Right lobe of liver (tissue), 6 donors: Measurements from ENCODE around the gene NKIRAS2. TPM values are rescaled to one million over a fixed set of nuclear protein-coding genes. Genes with fewer than 3 reads are reported as not detected.

Source experiments
- ATAC-seq, 4 donors: fragments of 200-7000 bp; cut with Tn5 transposase; one replicate each; pipeline ENCODE4 v1.9.1; 2020; ENCODE audit warnings: mild to moderate bottlenecking in 4 of 4, moderate library complexity in 4 of 4
- DNase-seq, 3 donors: peaks; one replicate each; pipeline ENCODE4 v3.0.0-alpha.2; 2020
- H3K27ac ChIP-seq, 3 donors: fragments of 200-600 bp; one replicate each; pipeline ENCODE4 v1.8.0; 2022
- H3K27me3 ChIP-seq, 2 donors: fragments of 200-600 bp; one replicate each; pipeline ENCODE4 v1.8.0; 2022
- H3K36me3 ChIP-seq, 4 donors: fragments of 200-600 bp; sonication (generic) in 1 of 4; one replicate each; pipeline versions ENCODE4 v1.5.1 to v1.8.0; 2017 to 2022; ENCODE audit warnings: control low read depth in 1 of 4
- H3K4me1 ChIP-seq, 4 donors: fragments of 200-600 bp; sonication (generic) in 1 of 4; one replicate each; pipeline versions ENCODE4 v1.5.1 to v1.8.0; 2017 to 2022; ENCODE audit warnings: control low read depth in 1 of 4
- H3K4me3 ChIP-seq, 3 donors: fragments of 200-600 bp; one replicate each; pipeline ENCODE4 v1.8.0; 2022
- H3K9me3 ChIP-seq, 4 donors: fragments of 200-600 bp; sonication (generic) in 1 of 4; one replicate each; pipeline versions ENCODE4 v1.5.1 to v1.8.0; 2017 to 2022; ENCODE audit warnings: control low read depth in 1 of 4
- CTCF ChIP-seq, 4 donors: fragments of 200-600 bp in 3 of 4; fragments of 450-650 bp in 1 of 4; IDR thresholded peaks; one replicate each; pipeline versions ENCODE4 v1.5.1 to v1.8.0; 2016 to 2022; ENCODE audit warnings: antibody characterized with exemption in 4 of 4, mild to moderate bottlenecking in 2 of 4
- POLR2A ChIP-seq: fragments of 450-650 bp; IDR thresholded peaks from one replicate; pipeline ENCODE4 v1.6.1; 2017; ENCODE audit warnings: antibody characterized with exemption, mild to moderate bottlenecking
- WGBS: methylation state at CpG from one replicate; pipeline ENCODE4 v1.1.6; 2018; ENCODE audit warnings: low coverage, low lambda C conversion rate; ENCODE audit not compliant: insufficient coverage; ENCODE audit errors: missing lambda C conversion rate; 5-methylcytosine and 5-hydroxymethylcytosine counted together
- intact Hi-C, 2 donors: fragments of 100-400 bp; cut with DNase I; formaldehyde crosslinking; loops; one replicate each; pipeline versions ENCODE4 v1.11.2 to v1.14.1; 2022
- total RNA-seq, 6 experiments: library from RNA; depleted of rRNA in 2 of 6; stranded (reverse); fragments of >200 nt in 2 of 6; fragmentation: NEBNext Ultra II Directional in 3 of 6; extraction: Animal tissue kit (Norgen Biotek cat#: 25700) in 3 of 6; gene quantifications; one replicate each; pipeline versions ENCODE4 v1.1.0 to v1.2.4, GENCODE V29; 2016 to 2023
- donor health status: DM: no; HTN: yes; CAD: no.
- donor health status: DM: no; HTN: no; CAD: no.
- donor health status: DM: no; HTN: no; CAD: no.
- donor health status: DM: no; HTN: yes; CAD: no.
- donor health status: DM: no; HTN: yes; CAD: no.

The NKIRAS2 gene
- total RNA-seq, 6 experiments from 2014 or later: 11.1 to 27.0 (median 12.3) TPM

- no peaks in the 10 kb centered on the region for H3K27me3 ChIP-seq
- peaks cover 0 to 30% (median 18%) of the 10 kb centered on the region in 4 donors for H3K4me1 ChIP-seq
- peaks cover 4 to 70% (median 13%) of the 10 kb centered on the region in 4 donors for H3K36me3 ChIP-seq
- TF ChIP-seq POLR2A: no peak
- no peak for TF ChIP-seq CTCF (IDR thresholded peaks at IDR 0.05)
- intact Hi-C loops: no loop called here
- H3K9me3 ChIP-seq: no peaks in the 10 kb centered on the region
- H3K4me3 ChIP-seq: no peak overlapping the region
- WGBS: no CpG with 5 or more reads among the region's 9 CpGs
- H3K27ac ChIP-seq: peak overlapping the region in 1 of 3 donors; percentile 55
- DNase-seq (no peak), ATAC-seq (no peak)
Measured at GRCh38 chr17:41975099-41976083, 44.5 kb upstream of the NKIRAS2 start.

GRCh38 chr17:41976142-41976768, 43.6 kb upstream of the NKIRAS2 start:
- ATAC-seq: peak; percentile 69 to 80 (median 75)
- Histone ChIP-seq H3K36me3 (peaks cover 4 to 72% (median 17%) of the 10 kb centered on the region in 4 donors), H3K27ac (peak overlapping the region; percentile 34 to 57 (median 55))

GRCh38 chr17:41977991-41978390, 41.9 kb upstream of the NKIRAS2 start:
- no peak overlapping the region for H3K4me3 ChIP-seq
- H3K27me3 ChIP-seq: no peaks in the 10 kb centered on the region
- DNase-seq: no peak
- WGBS: 79% methylated on average over 3 of the region's 4 CpGs
- intact Hi-C loops: no loop called here
- H3K9me3 ChIP-seq: no peaks in the 10 kb centered on the region
- no peak for ATAC-seq
- H3K4me1 ChIP-seq: peaks cover 0 to 23% (median 11%) of the 10 kb centered on the region in 4 donors
- no peak overlapping the region for H3K27ac ChIP-seq
- TF ChIP-seq POLR2A (no peak), CTCF (IDR thresholded peaks at IDR 0.05) (no peak)
- H3K36me3 ChIP-seq: peaks cover 6 to 82% (median 19%) of the 10 kb centered on the region in 4 donors

More at GRCh38 chr17:41976142-41976768, 43.6 kb upstream of the NKIRAS2 start:
- Histone ChIP-seq H3K4me3 (no peak overlapping the region), H3K9me3 (no peaks in the 10 kb centered on the region), H3K27me3 (no peaks in the 10 kb centered on the region), H3K4me1 (peaks cover 0 to 30% (median 18%) of the 10 kb centered on the region in 4 donors)
- DNase-seq: peak in 1 of 3 donors; percentile 70
- 22% methylated on average over 8 of the region's 11 CpGs for WGBS
- TF ChIP-seq CTCF (IDR thresholded peaks at IDR 0.05) (no peak), POLR2A (no peak)
- intact Hi-C loops: no loop called here

- WGBS: 87% methylated on average over 10 of the region's 14 CpGs
Measured at GRCh38 chr17:41982026-41982760, 37.7 kb upstream of the NKIRAS2 start.

More at GRCh38 chr17:41982026-41982760, 37.7 kb upstream of the NKIRAS2 start:
- H3K9me3 ChIP-seq: no peaks in the 10 kb centered on the region
- no peak for DNase-seq
- no peak for TF ChIP-seq CTCF (IDR thresholded peaks at IDR 0.05)
- TF ChIP-seq POLR2A: no peak
- no peak for ATAC-seq
- no peaks in the 10 kb centered on the region for H3K27me3 ChIP-seq
- no peak overlapping the region for H3K27ac ChIP-seq
- intact Hi-C loops: no loop called here
- H3K4me3 ChIP-seq: no peak overlapping the region
- H3K4me1 ChIP-seq: peaks cover 0 to under 1% (median 0%) of the 10 kb centered on the region in 4 donors
- peaks cover 6 to 72% (median 20%) of the 10 kb centered on the region in 4 donors for H3K36me3 ChIP-seq
